HG02759 (cell line): ENCODE measurements around the gene PRSS37.

Experiments used
- ATAC-seq: cut with Tn5 transposase; IDR thresholded peaks from one replicate; pipeline ENCODE4 v1.9.1; 2021; ENCODE audit warnings: mild to moderate bottlenecking, moderate library complexity; ENCODE audit not compliant: unreplicated experiment

PRSS37 gene

GRCh38 chr7:141789917-141790316, 51.4 kb downstream of the PRSS37 start, which contains the start of gene TAS2R5:
Gene TAS2R5 (plus strand): TSS chr7:141790217. CDS start chr7:141790362, 145 bp downstream.
- ATAC-seq = no peak

GRCh38 chr7:141788296-141788695, 53.0 kb downstream of the PRSS37 start:
- ATAC-seq = no peak
